ENCODE data around the gene MOCS3. TPM values are rescaled to one million over a fixed set of nuclear protein-coding genes. Genes with fewer than 3 reads are reported as not detected.

Gene MOCS3
- total RNA-seq, 1 donor from 2014 or later: 9.8 TPM

GRCh38 chr20:50982363-50982762 lies 23.7 kb downstream of the MOCS3 start:
- DNase-seq (ENCODE audit: low read depth): peak; percentile 43

- no peak for DNase-seq (ENCODE audit: low read depth)
These were observed 24.7 kb downstream of the MOCS3 start for GRCh38 chr20:50983321-50983720.

- DNase-seq (ENCODE audit: low read depth): peak; percentile 77
These were observed 29.0 kb downstream of the MOCS3 start for GRCh38 chr20:50987493-50988210.

GRCh38 chr20:50991076-50991475 lies 32.5 kb downstream of the MOCS3 start:
- DNase-seq (ENCODE audit: low read depth): no peak

- peak; percentile 20 for DNase-seq (ENCODE audit: low read depth)
These were observed 33.7 kb downstream of the MOCS3 start for GRCh38 chr20:50992336-50992732.

- peak; percentile 36 for DNase-seq (ENCODE audit: low read depth)
These were observed 34.3 kb downstream of the MOCS3 start for GRCh38 chr20:50992733-50993457.

GRCh38 chr20:50993876-50994275 lies 35.3 kb downstream of the MOCS3 start:
- peak; percentile 22 for DNase-seq (ENCODE audit: low read depth)

- peak; percentile 4 for DNase-seq (ENCODE audit: low read depth)
These were observed 36.9 kb downstream of the MOCS3 start for GRCh38 chr20:50995506-50995905.

GRCh38 chr20:50996901-50997865 lies 38.6 kb downstream of the MOCS3 start:
- peak; percentile 19 for DNase-seq (ENCODE audit: low read depth)

GRCh38 chr20:50999355-50999754 lies 40.7 kb downstream of the MOCS3 start:
- no peak for DNase-seq (ENCODE audit: low read depth)

- DNase-seq (ENCODE audit: low read depth): no peak
These were observed 43.0 kb downstream of the MOCS3 start for GRCh38 chr20:51001430-51002265.

GRCh38 chr20:51002633-51003032 lies 44.0 kb downstream of the MOCS3 start:
- DNase-seq (ENCODE audit: low read depth): no peak

- no peak for DNase-seq (ENCODE audit: low read depth)
These were observed 45.1 kb downstream of the MOCS3 start for GRCh38 chr20:51003753-51004152.

GRCh38 chr20:51004305-51004727 lies 45.7 kb downstream of the MOCS3 start:
- no peak for DNase-seq (ENCODE audit: low read depth)

- DNase-seq (ENCODE audit: low read depth): no peak
These were observed 46.2 kb downstream of the MOCS3 start for GRCh38 chr20:51004781-51005180.

GRCh38 chr20:51005214-51005613 lies 46.6 kb downstream of the MOCS3 start:
- no peak for DNase-seq (ENCODE audit: low read depth)

- no peak for DNase-seq (ENCODE audit: low read depth)
These were observed 50.1 kb downstream of the MOCS3 start for GRCh38 chr20:51008718-51009117.

- DNase-seq (ENCODE audit: low read depth): no peak
These were observed 50.9 kb downstream of the MOCS3 start for GRCh38 chr20:51009303-51010042.

GRCh38 chr20:51010043-51010365 lies 51.4 kb downstream of the MOCS3 start:
- DNase-seq (ENCODE audit: low read depth): no peak

- no peak for DNase-seq (ENCODE audit: low read depth)
These were observed 52.3 kb downstream of the MOCS3 start for GRCh38 chr20:51010932-51011331.

- DNase-seq (ENCODE audit: low read depth): no peak
These were observed 52.9 kb downstream of the MOCS3 start for GRCh38 chr20:51011479-51011878.

All from renal cortical epithelial cell (primary cell).